VCaP (cell line): ENCODE data around the gene DTX3.
"Not testable (repeated sequence)": the region's sequence is repeated elsewhere in the genome, so short reads cannot be mapped to it uniquely, and the experiment has no call there.

Experiments
- H3K27ac ChIP-seq: fragments of 450-650 bp; 2 replicates; pipeline ENCODE4 v1.5.1; 2017
- TF ChIP-seq, protein P1 (sequence below): fragments of 450-650 bp; conservative IDR thresholded peaks from 2 replicates; pipeline ENCODE4 v1.5.1; 2017; ENCODE audit warnings: mild to moderate bottlenecking, moderate library complexity

The DTX3 gene, protein sequence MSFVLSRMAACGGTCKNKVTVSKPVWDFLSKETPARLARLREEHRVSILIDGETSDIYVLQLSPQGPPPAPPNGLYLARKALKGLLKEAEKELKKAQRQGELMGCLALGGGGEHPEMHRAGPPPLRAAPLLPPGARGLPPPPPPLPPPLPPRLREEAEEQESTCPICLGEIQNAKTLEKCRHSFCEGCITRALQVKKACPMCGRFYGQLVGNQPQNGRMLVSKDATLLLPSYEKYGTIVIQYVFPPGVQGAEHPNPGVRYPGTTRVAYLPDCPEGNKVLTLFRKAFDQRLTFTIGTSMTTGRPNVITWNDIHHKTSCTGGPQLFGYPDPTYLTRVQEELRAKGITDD

DNA sequence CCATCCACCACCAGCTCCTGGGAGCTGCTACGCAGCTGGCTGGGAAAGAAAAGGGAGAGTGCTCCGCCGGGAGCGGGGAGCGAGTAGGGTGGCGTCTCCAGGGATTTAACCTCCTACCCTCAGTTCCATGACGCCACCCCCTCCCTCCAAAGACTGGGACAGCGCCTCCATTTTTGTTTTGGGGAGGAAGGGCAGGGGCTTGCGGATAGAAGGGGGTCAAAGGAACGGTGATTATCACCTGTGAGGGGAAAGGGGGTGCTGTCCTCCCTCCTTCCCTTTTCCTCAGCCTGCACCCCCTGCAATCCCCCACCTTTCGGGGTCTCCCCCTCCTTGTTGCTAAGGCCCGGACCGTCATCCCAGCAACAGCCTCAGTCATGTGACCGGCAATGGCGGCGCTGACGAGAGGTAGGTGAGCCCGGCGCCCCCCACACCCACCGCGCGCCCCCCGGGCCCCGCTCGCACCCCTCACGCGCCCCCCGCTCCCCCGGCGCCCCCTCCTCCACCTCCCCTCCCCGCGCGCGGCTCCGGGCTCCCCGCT lies at the start of gene DTX3:
DTX3 (plus strand) TSS at position 371 of the 538 bp plus-strand sequence. CDS start 1,694 bp downstream, outside the sequence.
- TF ChIP-seq, protein P1, sequence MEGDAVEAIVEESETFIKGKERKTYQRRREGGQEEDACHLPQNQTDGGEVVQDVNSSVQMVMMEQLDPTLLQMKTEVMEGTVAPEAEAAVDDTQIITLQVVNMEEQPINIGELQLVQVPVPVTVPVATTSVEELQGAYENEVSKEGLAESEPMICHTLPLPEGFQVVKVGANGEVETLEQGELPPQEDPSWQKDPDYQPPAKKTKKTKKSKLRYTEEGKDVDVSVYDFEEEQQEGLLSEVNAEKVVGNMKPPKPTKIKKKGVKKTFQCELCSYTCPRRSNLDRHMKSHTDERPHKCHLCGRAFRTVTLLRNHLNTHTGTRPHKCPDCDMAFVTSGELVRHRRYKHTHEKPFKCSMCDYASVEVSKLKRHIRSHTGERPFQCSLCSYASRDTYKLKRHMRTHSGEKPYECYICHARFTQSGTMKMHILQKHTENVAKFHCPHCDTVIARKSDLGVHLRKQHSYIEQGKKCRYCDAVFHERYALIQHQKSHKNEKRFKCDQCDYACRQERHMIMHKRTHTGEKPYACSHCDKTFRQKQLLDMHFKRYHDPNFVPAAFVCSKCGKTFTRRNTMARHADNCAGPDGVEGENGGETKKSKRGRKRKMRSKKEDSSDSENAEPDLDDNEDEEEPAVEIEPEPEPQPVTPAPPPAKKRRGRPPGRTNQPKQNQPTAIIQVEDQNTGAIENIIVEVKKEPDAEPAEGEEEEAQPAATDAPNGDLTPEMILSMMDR: no peak
- H3K27ac ChIP-seq: peak within 1 kb of the TSS; percentile 93

DNA sequence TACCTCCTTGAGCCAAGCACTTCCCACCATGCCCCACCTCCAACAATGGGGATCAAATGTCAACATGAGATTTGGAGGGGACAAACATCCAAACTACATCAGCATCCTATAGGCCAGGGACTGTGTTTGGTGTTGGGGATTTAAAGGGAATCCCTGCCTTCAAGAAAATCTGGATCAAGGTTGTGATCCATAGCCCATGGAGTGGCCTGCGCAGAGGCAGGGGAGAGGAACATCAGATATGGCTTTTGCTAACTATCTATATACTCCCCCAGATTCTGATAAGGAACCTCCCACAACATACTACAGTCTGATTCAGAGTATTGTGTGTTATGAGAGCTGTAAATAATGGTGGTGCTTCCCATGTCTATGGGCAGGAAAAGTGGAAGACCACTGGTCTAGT lies 49.7 kb upstream of the DTX3 start:
- no peak overlapping the region for H3K27ac ChIP-seq
- TF ChIP-seq, protein P1: no peak

DNA sequence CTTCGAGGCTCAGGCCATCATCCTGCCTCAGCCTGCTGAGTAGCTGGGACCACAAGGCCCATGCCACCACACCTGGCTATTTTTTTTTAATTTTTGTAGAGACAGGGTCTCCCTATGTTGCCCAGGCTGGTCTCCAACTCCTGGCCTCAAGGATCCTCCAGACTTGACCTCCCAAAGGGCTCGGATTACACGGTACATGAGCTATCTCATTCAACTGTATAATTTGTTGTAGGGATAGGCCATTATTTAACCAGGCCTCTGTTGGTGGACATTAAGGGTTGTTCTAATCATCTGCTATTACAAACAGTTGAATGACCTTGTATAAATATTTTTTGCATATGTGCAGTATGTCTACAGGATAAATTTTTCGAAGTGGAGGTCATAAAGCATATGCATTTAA lies 45.8 kb upstream of the DTX3 start:
- H3K27ac ChIP-seq: no peak overlapping the region
- TF ChIP-seq, protein P1: no peak

DNA sequence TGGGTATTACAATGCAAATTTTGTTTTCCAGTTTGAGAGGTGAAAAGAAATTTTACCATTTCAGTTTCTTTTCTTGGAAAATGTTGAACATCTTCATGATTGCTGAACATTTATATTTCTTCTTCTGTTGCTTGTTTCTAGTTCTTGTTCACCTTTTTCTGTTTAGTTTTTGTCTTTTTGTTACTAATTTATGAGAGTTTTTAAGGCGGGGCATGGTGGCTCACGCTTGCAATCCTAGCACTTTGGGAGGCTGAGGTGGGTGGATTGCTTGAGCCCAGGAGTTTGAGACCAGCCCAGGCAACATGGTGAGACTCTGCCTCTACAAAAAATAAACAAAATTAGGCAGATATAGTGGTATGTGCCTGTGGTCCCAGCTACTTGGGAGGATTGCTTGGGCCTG lies 44.1 kb upstream of the DTX3 start:
- TF ChIP-seq, protein P1: no peak
- no peak overlapping the region for H3K27ac ChIP-seq

DNA sequence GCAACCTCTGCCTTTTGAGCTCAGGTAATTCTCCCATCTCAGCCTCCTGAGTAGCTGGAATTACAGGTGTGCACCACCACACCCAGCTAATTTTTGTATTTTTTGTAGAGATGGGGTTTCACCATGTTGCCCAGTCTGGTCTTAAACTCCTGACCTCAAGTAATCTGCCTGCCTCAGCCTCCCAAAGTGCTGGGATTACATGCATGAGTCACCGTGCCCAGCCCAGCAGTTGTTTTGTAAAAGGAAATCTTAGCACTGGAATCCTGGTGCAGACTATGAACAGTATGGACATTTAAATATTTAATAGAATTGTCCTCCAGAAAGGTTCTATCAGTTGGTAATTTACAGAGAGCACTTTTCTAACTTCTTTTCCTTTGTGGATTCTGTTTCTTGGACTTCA lies 43.5 kb upstream of the DTX3 start:
- not testable (repeated sequence) for H3K27ac ChIP-seq

DNA sequence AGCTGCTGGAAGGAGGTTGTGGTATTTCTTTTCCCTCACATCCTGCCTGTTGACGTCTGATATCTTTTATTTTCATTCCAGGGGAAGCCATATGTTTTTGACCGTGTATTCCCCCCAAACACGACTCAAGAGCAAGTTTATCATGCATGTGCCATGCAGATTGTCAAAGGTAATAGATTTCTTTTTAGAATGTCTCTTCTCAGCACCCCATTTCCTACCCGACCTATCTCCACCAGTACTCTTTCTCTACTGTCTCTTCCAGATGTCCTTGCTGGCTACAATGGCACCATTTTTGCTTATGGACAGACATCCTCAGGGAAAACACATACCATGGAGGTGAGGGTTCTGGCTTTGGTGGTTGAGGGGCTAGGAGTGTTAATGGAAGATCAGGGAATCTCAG lies 41.3 kb upstream of the DTX3 start:
- TF ChIP-seq, protein P1: no peak
- H3K27ac ChIP-seq: no peak overlapping the region

DNA sequence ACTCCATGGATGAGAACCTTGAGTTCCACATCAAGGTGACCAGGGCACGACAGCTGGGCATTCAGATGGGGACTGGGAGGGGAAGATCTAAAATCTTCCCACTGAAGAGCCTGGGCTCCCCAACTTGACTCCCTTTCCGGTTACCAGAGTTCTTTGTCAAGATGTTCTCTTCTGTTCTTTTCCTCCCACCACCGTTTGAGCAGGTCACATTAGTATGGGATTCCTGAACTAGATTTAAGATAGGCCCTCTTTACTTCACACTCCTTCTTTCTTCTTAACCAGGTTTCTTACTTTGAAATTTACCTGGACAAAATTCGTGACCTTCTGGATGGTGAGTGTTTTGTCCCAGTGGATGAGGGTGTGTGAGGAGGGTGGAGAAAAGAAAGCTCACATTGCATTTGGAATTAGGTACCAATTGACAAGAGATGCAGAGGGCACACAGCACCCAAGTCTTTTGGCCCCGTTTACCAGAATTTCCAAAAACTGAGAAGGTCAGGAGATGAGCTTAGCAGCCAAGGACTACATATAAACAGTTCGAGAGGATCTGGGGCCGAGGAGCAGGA lies 40.4 kb upstream of the DTX3 start:
- no peak overlapping the region for H3K27ac ChIP-seq
- TF ChIP-seq, protein P1: no peak

DNA sequence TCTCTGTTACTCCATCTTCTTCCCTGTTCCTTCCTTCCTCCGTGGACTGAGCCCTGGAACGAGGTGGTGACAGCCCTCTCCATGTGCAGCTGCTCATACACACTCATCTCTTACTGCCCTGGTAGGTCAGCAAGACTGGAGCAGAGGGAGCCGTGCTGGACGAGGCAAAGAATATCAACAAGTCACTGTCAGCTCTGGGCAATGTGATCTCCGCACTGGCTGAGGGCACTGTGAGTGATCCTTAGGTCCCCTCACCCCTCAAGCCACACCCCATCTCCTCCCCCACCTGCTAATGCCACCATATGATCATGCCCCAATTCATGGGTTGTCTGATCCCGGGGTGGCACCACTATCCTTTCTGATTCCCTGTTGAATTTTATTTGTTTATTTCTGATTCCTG lies 35.8 kb upstream of the DTX3 start:
- TF ChIP-seq, protein P1: no peak
- H3K27ac ChIP-seq: no peak overlapping the region
